NT2/D1 (cell line): ENCODE data around the gene TMEM205.

Experiments used
- YY1 ChIP-seq: IDR thresholded peaks from 2 replicates; pipeline ENCODE4 v1.6.1; 2011; ENCODE audit not compliant: insufficient read length, insufficient read depth
- ZNF274 ChIP-seq: IDR thresholded peaks from 2 replicates; pipeline ENCODE4 v1.6.1; 2011; ENCODE audit warnings: mild to moderate bottlenecking, low read depth, low read length

- TF ChIP-seq ZNF274 (no peak), YY1 (no peak)
Measured at GRCh38 chr19:11321191-11322126, 24.6 kb downstream of the TMEM205 start.
